Measurements from ENCODE around the gene ZNF484. TPM values are rescaled to one million over a fixed set of nuclear protein-coding genes. Genes with fewer than 3 reads are reported as not detected.

Gene ZNF484
- total RNA-seq, 1 experiment from 2014 or later: 7.2 TPM

DNA sequence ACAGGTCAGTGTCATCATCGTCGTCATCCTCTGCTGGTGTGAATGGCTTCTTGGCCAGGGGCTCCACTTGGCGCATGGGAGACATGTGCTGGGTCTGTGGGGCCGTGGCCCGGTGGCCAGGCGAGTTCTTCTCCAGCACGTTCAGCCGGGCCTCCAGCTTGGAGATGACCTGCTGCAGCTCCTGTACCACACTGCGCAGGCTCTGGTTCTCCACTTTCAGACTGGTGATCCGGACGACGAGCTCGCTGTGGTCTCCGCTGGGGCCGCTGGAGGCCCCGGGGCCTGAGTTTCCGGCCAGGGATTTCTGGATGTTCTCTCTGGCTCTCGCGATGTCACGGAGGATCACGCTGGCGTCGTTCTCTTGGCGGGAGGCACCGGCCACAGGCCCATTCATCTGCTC lies 40.6 kb downstream of the ZNF484 start:
- no peak for ATAC-seq
- Histone ChIP-seq H3K36me3 (ENCODE audit: control insufficient read depth in 1 of 2, insufficient read depth in 2 of 2, low read length in 2 of 2) (peaks cover 0 to 6% of the 10 kb centered on the region in 2 experiments; a peak in 1 of 4 replicates), H4K20me1 (ENCODE audit: insufficient read depth) (no peaks in the 10 kb centered on the region), H3K27ac (ENCODE audit: low read depth, low read length) (no peak overlapping the region), H3K9me2 (ENCODE audit: insufficient read depth) (no peaks in the 10 kb centered on the region), H3K4me2 (ENCODE audit: low read length) (no peak overlapping the region), H3K79me2 (ENCODE audit: insufficient read depth, low read length) (no peaks in the 10 kb centered on the region), H3K4me3 (replicated peaks in 1 of 2; ENCODE audit: low read depth in 1 of 2, low read length in 2 of 2) (no peak overlapping the region), H3K27me3 (ENCODE audit: insufficient read depth, low read length) (no peaks in the 10 kb centered on the region), H2AFZ (ENCODE audit: low read depth, low read length, poor library complexity, severe bottlenecking) (no peak overlapping the region), H3K9ac (ENCODE audit: low read length) (no peak overlapping the region), H3K9me3 (ENCODE audit: control insufficient read depth in 1 of 2, insufficient read depth in 1 of 2, low read depth in 1 of 2, low read length in 2 of 2) (no peaks in the 10 kb centered on the region), H3K4me1 (ENCODE audit: control insufficient read depth in 1 of 2, insufficient read depth in 2 of 2, low read length in 2 of 2) (no peaks in the 10 kb centered on the region)
- RAD21 ChIA-PET (ENCODE audit: low non-redundant PET in 1 of 2, low total read pairs in 2 of 2, uncharacterized antibody in 2 of 2, unreplicated experiment in 2 of 2): no interaction called here
- intact Hi-C loops (cut with micrococcal nuclease): no loop called here
- no TSS peak for BruUV-seq (replicated peaks)
- POLR2A ChIA-PET: no interaction called here
- TF ChIP-seq FOSL1 (IDR thresholded peaks at IDR 0.05; ENCODE audit: low read depth) (no peak), ZFX (IDR thresholded peaks at IDR 0.05) (no peak), SIN3A (IDR thresholded peaks at IDR 0.05; ENCODE audit: low read depth) (no peak)
- TF ChIP-seq, protein P1, sequence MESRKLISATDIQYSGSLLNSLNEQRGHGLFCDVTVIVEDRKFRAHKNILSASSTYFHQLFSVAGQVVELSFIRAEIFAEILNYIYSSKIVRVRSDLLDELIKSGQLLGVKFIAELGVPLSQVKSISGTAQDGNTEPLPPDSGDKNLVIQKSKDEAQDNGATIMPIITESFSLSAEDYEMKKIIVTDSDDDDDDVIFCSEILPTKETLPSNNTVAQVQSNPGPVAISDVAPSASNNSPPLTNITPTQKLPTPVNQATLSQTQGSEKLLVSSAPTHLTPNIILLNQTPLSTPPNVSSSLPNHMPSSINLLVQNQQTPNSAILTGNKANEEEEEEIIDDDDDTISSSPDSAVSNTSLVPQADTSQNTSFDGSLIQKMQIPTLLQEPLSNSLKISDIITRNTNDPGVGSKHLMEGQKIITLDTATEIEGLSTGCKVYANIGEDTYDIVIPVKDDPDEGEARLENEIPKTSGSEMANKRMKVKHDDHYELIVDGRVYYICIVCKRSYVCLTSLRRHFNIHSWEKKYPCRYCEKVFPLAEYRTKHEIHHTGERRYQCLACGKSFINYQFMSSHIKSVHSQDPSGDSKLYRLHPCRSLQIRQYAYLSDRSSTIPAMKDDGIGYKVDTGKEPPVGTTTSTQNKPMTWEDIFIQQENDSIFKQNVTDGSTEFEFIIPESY (IDR thresholded peaks at IDR 0.05; ENCODE audit: extremely low read depth, insufficient replicate concordance, low read length): no peak
- TF ChIP-seq, protein P2, sequence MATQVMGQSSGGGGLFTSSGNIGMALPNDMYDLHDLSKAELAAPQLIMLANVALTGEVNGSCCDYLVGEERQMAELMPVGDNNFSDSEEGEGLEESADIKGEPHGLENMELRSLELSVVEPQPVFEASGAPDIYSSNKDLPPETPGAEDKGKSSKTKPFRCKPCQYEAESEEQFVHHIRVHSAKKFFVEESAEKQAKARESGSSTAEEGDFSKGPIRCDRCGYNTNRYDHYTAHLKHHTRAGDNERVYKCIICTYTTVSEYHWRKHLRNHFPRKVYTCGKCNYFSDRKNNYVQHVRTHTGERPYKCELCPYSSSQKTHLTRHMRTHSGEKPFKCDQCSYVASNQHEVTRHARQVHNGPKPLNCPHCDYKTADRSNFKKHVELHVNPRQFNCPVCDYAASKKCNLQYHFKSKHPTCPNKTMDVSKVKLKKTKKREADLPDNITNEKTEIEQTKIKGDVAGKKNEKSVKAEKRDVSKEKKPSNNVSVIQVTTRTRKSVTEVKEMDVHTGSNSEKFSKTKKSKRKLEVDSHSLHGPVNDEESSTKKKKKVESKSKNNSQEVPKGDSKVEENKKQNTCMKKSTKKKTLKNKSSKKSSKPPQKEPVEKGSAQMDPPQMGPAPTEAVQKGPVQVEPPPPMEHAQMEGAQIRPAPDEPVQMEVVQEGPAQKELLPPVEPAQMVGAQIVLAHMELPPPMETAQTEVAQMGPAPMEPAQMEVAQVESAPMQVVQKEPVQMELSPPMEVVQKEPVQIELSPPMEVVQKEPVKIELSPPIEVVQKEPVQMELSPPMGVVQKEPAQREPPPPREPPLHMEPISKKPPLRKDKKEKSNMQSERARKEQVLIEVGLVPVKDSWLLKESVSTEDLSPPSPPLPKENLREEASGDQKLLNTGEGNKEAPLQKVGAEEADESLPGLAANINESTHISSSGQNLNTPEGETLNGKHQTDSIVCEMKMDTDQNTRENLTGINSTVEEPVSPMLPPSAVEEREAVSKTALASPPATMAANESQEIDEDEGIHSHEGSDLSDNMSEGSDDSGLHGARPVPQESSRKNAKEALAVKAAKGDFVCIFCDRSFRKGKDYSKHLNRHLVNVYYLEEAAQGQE (IDR thresholded peaks at IDR 0.05; ENCODE audit: low read depth): no peak
- TF ChIP-seq, protein P3, sequence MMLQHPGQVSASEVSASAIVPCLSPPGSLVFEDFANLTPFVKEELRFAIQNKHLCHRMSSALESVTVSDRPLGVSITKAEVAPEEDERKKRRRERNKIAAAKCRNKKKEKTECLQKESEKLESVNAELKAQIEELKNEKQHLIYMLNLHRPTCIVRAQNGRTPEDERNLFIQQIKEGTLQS (IDR thresholded peaks at IDR 0.05): no peak
- no peak for DNase-seq (ENCODE audit: low read depth, low spot score)
- CTCF ChIA-PET: no interaction called here
